NB4 (cell line): ENCODE measurements around the gene IQSEC3.

Source experiments
- POLR2A ChIP-seq: IDR thresholded peaks from 2 replicates; pipeline ENCODE4 v1.6.1; 2011; ENCODE audit warnings: mild to moderate bottlenecking; ENCODE audit not compliant: insufficient read length; ENCODE audit errors: extremely low read depth
- TF ChIP-seq, protein P1 (sequence below): IDR thresholded peaks from one replicate; pipeline ENCODE4 v1.5.1; 2012; ENCODE audit warnings: low read depth, low read length

DNA sequence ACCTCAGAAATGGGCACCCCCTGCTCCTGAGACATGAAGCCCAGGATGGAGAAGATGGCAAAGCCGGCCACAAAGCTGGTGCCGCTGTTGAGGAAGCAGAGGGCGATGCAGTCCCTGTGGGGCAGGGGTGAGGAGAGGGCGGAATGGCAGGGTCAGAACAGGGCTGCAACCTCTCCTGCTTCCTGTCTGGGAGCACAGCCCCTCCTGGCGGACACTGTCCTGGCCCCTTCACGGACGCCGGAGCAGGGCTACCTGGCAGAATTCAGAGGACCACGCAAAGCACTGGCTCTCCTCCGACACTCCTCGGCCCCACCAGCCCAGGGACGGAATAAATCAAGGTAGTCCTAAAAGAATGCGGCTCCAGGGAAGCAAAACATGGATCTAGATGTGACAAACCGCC, 159.8 kb downstream of the IQSEC3 start:
- no peak for TF ChIP-seq POLR2A
- TF ChIP-seq, protein P1, sequence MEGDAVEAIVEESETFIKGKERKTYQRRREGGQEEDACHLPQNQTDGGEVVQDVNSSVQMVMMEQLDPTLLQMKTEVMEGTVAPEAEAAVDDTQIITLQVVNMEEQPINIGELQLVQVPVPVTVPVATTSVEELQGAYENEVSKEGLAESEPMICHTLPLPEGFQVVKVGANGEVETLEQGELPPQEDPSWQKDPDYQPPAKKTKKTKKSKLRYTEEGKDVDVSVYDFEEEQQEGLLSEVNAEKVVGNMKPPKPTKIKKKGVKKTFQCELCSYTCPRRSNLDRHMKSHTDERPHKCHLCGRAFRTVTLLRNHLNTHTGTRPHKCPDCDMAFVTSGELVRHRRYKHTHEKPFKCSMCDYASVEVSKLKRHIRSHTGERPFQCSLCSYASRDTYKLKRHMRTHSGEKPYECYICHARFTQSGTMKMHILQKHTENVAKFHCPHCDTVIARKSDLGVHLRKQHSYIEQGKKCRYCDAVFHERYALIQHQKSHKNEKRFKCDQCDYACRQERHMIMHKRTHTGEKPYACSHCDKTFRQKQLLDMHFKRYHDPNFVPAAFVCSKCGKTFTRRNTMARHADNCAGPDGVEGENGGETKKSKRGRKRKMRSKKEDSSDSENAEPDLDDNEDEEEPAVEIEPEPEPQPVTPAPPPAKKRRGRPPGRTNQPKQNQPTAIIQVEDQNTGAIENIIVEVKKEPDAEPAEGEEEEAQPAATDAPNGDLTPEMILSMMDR: no peak
